Measurements from ENCODE around the gene IRX1.

Gene IRX1

DNA sequence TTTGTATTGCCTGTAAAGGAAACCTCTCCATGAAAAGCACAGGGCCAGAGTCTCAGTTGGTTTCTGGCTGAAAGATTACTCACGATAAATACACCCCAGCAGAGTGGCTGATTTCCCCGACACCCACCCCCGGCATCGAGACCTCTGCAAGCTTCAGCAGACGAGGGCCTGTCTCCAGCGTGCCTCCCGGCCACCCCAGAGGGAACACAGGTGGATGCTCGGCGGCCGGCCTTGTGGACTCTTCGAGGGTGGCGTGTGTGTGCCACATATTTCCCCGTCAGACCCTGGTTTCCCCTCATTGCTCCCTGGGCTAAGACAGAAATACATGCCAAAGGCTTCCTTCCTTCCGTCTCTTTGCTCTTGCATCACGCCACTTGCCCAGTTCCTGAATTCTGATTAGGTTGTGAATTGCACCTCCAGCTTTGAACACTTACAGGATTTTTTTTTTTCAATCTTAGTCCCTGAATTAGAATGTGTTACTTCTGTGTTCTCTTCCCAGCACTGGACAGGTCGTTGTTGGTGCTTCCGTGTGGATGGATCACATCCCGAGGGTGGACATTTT lies 13.6 kb downstream of the IRX1 start:
- no peak for TF ChIP-seq CTCF (IDR thresholded peaks at IDR 0.05; ENCODE audit: insufficient read depth, low read depth, low read length, missing control alignments)
- DNase-seq (ENCODE audit: low read depth) = no peak
- H3K4me3 ChIP-seq (ENCODE audit: low read length) = no peak overlapping the region

DNA sequence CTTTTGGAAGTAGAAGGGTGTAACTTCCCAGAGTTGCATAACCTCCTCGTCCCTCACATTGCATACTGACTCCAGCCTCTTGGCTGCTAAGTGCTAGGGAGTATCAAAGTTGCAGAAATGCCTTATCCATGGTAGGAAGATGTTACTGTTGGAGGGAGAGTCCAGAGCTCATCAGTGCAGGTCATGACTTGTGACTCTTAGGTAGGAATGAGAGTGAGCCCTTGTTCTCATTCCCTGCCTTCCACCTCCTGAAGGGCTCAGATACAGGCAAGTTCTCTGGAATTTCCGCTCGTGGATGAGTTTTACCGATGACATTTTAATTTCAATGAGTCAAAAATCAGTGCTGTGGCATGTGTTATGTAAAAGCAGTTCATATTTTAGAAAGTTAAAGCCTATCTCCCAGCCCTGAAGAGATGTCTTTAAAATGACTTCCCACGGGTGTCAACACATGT lies 17.0 kb downstream of the IRX1 start:
- peak; percentile 81 for DNase-seq (ENCODE audit: low read depth)
- no peak overlapping the region for H3K4me3 ChIP-seq (ENCODE audit: low read length)
- no peak for TF ChIP-seq CTCF (IDR thresholded peaks at IDR 0.05; ENCODE audit: insufficient read depth, low read depth, low read length, missing control alignments)

DNA sequence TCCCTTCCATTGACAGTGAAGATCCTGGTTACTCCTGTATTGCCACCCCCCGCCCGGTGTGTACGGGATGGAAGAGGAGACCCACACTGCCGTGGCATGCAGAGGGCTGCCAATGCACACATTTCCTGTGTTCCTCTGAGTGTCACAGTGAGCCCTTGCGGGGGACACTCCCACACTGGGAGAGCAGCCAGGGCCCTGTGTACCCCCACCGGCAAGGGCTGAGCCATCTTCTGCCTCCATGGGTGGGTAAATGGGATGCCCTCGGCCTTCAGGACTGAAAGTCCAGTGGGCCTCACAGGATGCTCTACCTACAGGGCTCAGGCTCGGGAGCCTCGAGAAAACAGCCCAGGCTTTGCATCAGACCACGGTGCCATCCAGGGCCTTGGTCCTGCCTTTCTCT lies 18.1 kb downstream of the IRX1 start:
- no peak for TF ChIP-seq CTCF (IDR thresholded peaks at IDR 0.05; ENCODE audit: insufficient read depth, low read depth, low read length, missing control alignments)
- H3K4me3 ChIP-seq (ENCODE audit: low read length) = no peak overlapping the region
- DNase-seq (ENCODE audit: low read depth) = no peak

DNA sequence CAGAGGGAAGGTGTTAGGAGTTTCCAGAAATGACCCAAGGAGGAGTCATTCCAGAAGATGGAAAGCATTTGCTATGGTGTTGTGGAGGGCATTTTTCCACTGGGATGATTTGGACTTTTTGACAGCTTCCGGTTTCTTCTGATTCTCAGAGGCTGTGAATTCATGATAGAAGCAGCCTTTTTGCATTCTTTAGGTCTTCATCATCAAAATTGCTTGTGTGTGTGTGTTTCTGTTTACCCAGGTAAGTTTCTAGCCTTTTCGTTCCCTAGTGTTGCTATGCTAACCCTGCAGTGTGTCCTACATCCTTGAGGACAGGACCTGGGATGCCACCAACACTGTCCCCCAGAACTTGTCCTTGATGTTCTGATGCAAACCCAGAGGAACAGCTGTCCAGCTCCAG lies 19.6 kb downstream of the IRX1 start:
- peak; percentile 65 for DNase-seq (ENCODE audit: low read depth)
- no peak for TF ChIP-seq CTCF (IDR thresholded peaks at IDR 0.05; ENCODE audit: insufficient read depth, low read depth, low read length, missing control alignments)
- no peak overlapping the region for H3K4me3 ChIP-seq (ENCODE audit: low read length)

- TF ChIP-seq CTCF (IDR thresholded peaks at IDR 0.05; ENCODE audit: insufficient read depth, low read depth, low read length, missing control alignments) = no peak
- H3K4me3 ChIP-seq (ENCODE audit: low read length) = no peak overlapping the region
- DNase-seq (ENCODE audit: low read depth) = no peak
These were observed 20.2 kb downstream of the IRX1 start for GRCh38 chr5:3615829-3616228.

GRCh38 chr5:3619579-3619978 lies 23.9 kb downstream of the IRX1 start:
- DNase-seq (ENCODE audit: low read depth) = no peak
- no peak overlapping the region for H3K4me3 ChIP-seq (ENCODE audit: low read length)
- TF ChIP-seq CTCF (IDR thresholded peaks at IDR 0.05; ENCODE audit: insufficient read depth, low read depth, low read length, missing control alignments) = no peak

DNA sequence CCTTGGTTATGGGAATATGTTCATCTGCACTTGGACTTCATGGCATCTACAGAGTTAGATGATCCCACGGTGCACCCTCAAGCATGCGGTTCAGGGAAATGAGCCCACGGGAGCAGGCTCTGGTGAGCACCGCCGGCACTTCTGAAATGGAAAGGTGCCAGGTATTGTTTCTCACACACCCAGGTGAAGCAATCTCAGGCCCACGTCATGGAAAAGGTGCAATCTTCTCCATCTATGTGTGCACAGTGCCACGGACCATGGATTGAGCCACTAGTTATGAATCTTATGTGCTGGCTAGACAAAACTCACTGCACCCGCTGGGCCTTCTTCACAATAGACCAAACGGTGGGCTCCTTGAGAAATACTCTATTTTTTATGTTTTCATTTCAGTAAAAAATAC lies 27.3 kb downstream of the IRX1 start:
- no peak overlapping the region for H3K4me3 ChIP-seq (ENCODE audit: low read length)
- peak; percentile 71 for DNase-seq (ENCODE audit: low read depth)
- no peak for TF ChIP-seq CTCF (IDR thresholded peaks at IDR 0.05; ENCODE audit: insufficient read depth, low read depth, low read length, missing control alignments)

All from epithelial cell of esophagus (primary cell).